Tibial nerve (tissue), 4 donors: ENCODE measurements around the gene AP4B1. TPM values are rescaled to one million over a fixed set of nuclear protein-coding genes. Genes with fewer than 3 reads are reported as not detected.
A peak's percentile ranks its signal among the peaks of the same experiment; 100 is the strongest.

Source experiments
- DNase-seq, 2 donors: peaks; one replicate each; pipeline ENCODE4 v3.0.0-alpha.2; 2019; ENCODE audit warnings: low spot score in 2 of 2
- H3K27ac ChIP-seq, 4 donors: fragments of 200-600 bp; sonication (generic) in 3 of 4; one replicate each; pipeline ENCODE4 v1.5.1; 2017 to 2019; ENCODE audit warnings: mild to moderate bottlenecking in 1 of 4
- H3K27me3 ChIP-seq, 2 donors: fragments of 200-600 bp; sonication (generic) in 1 of 2; one replicate each; pipeline versions ENCODE4 v1.5.1 to v1.6.0; 2017 to 2019
- H3K36me3 ChIP-seq, 3 donors: fragments of 200-600 bp; sonication (generic); one replicate each; pipeline ENCODE4 v1.5.1; 2018 to 2019
- H3K4me1 ChIP-seq, 4 donors: fragments of 200-600 bp; sonication (generic) in 3 of 4; one replicate each; pipeline ENCODE4 v1.5.1; 2017 to 2019
- H3K4me3 ChIP-seq, 4 donors: fragments of 200-600 bp; sonication (generic) in 3 of 4; one replicate each; pipeline ENCODE4 v1.5.1; 2017 to 2019; ENCODE audit warnings: mild to moderate bottlenecking in 1 of 4, moderate library complexity in 1 of 4
- H3K9me3 ChIP-seq, 4 donors: fragments of 200-600 bp; sonication (generic) in 3 of 4; one replicate each; pipeline ENCODE4 v1.5.1; 2017 to 2019
- CTCF ChIP-seq, 5 experiments: fragments of 200-600 bp in 3 of 5; fragments of 450-650 bp in 2 of 5; sonication (generic) in 3 of 5; IDR thresholded peaks; one replicate each; pipeline ENCODE4 v1.5.1; 2016 to 2019; ENCODE audit warnings: antibody characterized with exemption in 5 of 5, mild to moderate bottlenecking in 3 of 5, moderate library complexity in 2 of 5
- EP300 ChIP-seq, 2 donors: sonication (generic); formaldehyde crosslinking; IDR thresholded peaks; one replicate each; pipeline ENCODE4 v1.6.1; 2017; ENCODE audit warnings: antibody characterized with exemption in 2 of 2, mild to moderate bottlenecking in 1 of 2
- POLR2A ChIP-seq, 2 donors: fragments of 450-650 bp; IDR thresholded peaks; one replicate each; pipeline ENCODE4 v1.6.1; 2017; ENCODE audit warnings: antibody characterized with exemption in 2 of 2, mild to moderate bottlenecking in 2 of 2, moderate library complexity in 2 of 2
- WGBS, 2 donors: methylation state at CpG; one replicate each; pipeline ENCODE4 v1.1.5; 2018; 5-methylcytosine and 5-hydroxymethylcytosine counted together
- total RNA-seq, 4 donors: library from RNA; depleted of rRNA; stranded (reverse); fragments of >200 nt; gene quantifications; one replicate each; pipeline ENCODE4 v1.1.0, GENCODE V29; 2016

Gene AP4B1
- total RNA-seq, 4 donors from 2014 or later: 22.1 to 39.9 (median 34.5) TPM

- Histone ChIP-seq H3K36me3 (peaks cover 0 to 48% (median 9%) of the 10 kb centered on the region in 3 donors), H3K27ac (peak overlapping the region; percentile 9 to 59 (median 40)), H3K27me3 (no peaks in the 10 kb centered on the region), H3K9me3 (no peaks in the 10 kb centered on the region), H3K4me1 (peaks cover 0 to 11% (median 0%) of the 10 kb centered on the region in 4 donors), H3K4me3 (no peak overlapping the region)
- 41 to 51% methylated on average over 6 of the region's 6 CpGs for WGBS, 2 donors
- DNase-seq: no peak
- TF ChIP-seq POLR2A (IDR thresholded peaks at IDR 0.05) (no peak), EP300 (IDR thresholded peaks at IDR 0.05) (no peak), CTCF (IDR thresholded peaks at IDR 0.05) (no peak)
Observed at GRCh38 chr1:113912594-113913311, 8.2 kb upstream of the AP4B1 start.

GRCh38 chr1:113905435-113905861 lies 849 bp upstream of the AP4B1 start:
- peak in 1 of 2 donors; percentile 8 for DNase-seq
- no peak for TF ChIP-seq POLR2A (IDR thresholded peaks at IDR 0.05)
- TF ChIP-seq EP300 (IDR thresholded peaks at IDR 0.05): no peak
- no peak for TF ChIP-seq CTCF (IDR thresholded peaks at IDR 0.05)

GRCh38 chr1:113904293-113904673 lies 316 bp downstream of the AP4B1 start:
- Histone ChIP-seq H3K27me3 (no peaks in the 10 kb centered on the region), H3K9me3 (no peaks in the 10 kb centered on the region), H3K4me1 (peaks cover 0 to 35% (median 16%) of the 10 kb centered on the region in 4 donors), H3K27ac (peak overlapping the region; percentile 91 to 93 (median 92)), H3K4me3 (peak overlapping the region; percentile 77 to 81 (median 78)), H3K36me3 (peaks cover 0 to 52% (median 0%) of the 10 kb centered on the region in 3 donors)
- 0 to 1% methylated on average over 11 of the region's 11 CpGs for WGBS, 2 donors
- peak in 1 of 2 donors; percentile 7 for DNase-seq
- TF ChIP-seq EP300 (IDR thresholded peaks at IDR 0.05): no peak
- no peak for TF ChIP-seq CTCF (IDR thresholded peaks at IDR 0.05)
- no peak for TF ChIP-seq POLR2A (IDR thresholded peaks at IDR 0.05)

More at GRCh38 chr1:113905435-113905861, 849 bp upstream of the AP4B1 start:
- Histone ChIP-seq H3K4me3 (peak overlapping the region; percentile 77 to 81 (median 78)), H3K36me3 (peaks cover 0 to 51% (median 0%) of the 10 kb centered on the region in 3 donors), H3K27ac (peak overlapping the region; percentile 88 to 93 (median 92)), H3K9me3 (no peaks in the 10 kb centered on the region), H3K4me1 (peaks cover 0 to 35% (median 16%) of the 10 kb centered on the region in 4 donors), H3K27me3 (no peaks in the 10 kb centered on the region)
- 0 to 2% methylated on average over 15 of the region's 17 CpGs for WGBS, 2 donors

- 25 to 26% methylated on average over 7 of the region's 7 CpGs for WGBS, 2 donors
Observed at GRCh38 chr1:113903501-113904292, 902 bp downstream of the AP4B1 start.

More at GRCh38 chr1:113903501-113904292, 902 bp downstream of the AP4B1 start:
- H3K4me1 ChIP-seq: peaks cover 0 to 35% (median 16%) of the 10 kb centered on the region in 4 donors
- DNase-seq: no peak
- no peak for TF ChIP-seq POLR2A (IDR thresholded peaks at IDR 0.05)
- no peak for TF ChIP-seq EP300 (IDR thresholded peaks at IDR 0.05)
- no peak for TF ChIP-seq CTCF (IDR thresholded peaks at IDR 0.05)
- H3K27me3 ChIP-seq: no peaks in the 10 kb centered on the region
- no peaks in the 10 kb centered on the region for H3K9me3 ChIP-seq
- H3K36me3 ChIP-seq: peaks cover 0 to 52% (median 0%) of the 10 kb centered on the region in 3 donors
- H3K4me3 ChIP-seq: peak overlapping the region; percentile 77 to 81 (median 78)
- peak overlapping the region; percentile 91 to 93 (median 92) for H3K27ac ChIP-seq
